T-helper 2 cell treated with Interferon-gamma antibody and Interleukin-4, amounts not matched to agents 5 μg/mL and 100 μg/mL, for 36 hours (primary cell): ENCODE measurements around the gene SLC35A2.

Experiments
- DNase-seq: peaks from one replicate; pipeline ENCODE4 v3.0.0; 2021; ENCODE audit warnings: low spot score
- H3K27ac Mint-ChIP-seq: one replicate; pipeline ENCODE4 v1.8.0; 2021; ENCODE audit warnings: mild to moderate bottlenecking, mixed read lengths
- H3K27me3 Mint-ChIP-seq: one replicate; pipeline ENCODE4 v1.8.0; 2021; ENCODE audit warnings: low read depth, mixed read lengths
- H3K36me3 Mint-ChIP-seq: one replicate; pipeline ENCODE4 v1.8.0; 2021; ENCODE audit warnings: low read depth, mixed read lengths
- H3K4me1 Mint-ChIP-seq: one replicate; pipeline ENCODE4 v1.8.0; 2021; ENCODE audit warnings: low read depth, mixed read lengths
- H3K4me3 Mint-ChIP-seq: one replicate; pipeline ENCODE4 v1.8.0; 2022; ENCODE audit warnings: mild to moderate bottlenecking, moderate library complexity, mixed read lengths
- H3K9me3 Mint-ChIP-seq: one replicate; pipeline ENCODE4 v1.8.0; 2021; ENCODE audit warnings: mixed read lengths

Gene SLC35A2

DNA sequence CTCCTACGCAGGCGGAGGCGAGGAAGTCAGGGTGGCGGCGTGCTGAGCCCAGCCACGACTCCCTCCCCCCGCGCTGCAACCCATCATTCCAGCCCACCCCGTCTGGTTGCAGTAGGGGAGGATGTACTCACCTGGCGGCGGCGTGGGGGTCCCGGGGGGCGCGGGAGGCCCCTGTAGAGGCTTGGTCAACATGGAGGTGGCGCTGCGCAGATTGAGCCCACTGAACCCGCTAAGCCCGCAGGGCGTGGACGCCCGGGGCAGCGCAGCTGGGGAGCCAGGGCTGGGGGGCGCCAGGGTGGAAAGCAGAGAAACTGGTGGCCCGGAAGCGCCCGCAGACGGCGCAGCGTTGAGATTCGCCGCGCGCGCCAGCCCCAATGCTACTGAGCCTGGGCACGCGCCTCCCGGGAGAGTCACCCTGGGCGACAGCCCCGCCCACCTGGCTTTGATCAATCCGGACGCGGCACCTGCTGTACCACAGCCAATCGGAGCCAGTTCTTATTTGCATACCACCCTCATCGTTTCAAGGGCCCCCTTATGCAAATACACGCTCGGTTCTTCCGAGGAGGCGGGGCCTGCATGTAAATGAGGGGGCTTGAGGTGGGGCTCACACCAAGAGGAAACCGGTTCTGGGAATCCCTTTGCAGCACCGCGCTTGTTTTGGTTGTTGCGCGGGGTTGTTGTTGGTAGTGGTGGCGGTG is 7.3 kb upstream of the SLC35A2 start, which contains the start of gene PIM2:
Gene PIM2 (minus strand): TSS at position 382 of the 698 bp plus-strand sequence. CDS start 190 bp downstream, at position 192.
- H3K36me3 Mint-ChIP-seq: peaks cover 57% of the 10 kb centered on the region
- peak within 1 kb of the TSS; percentile 98 for H3K27ac Mint-ChIP-seq
- peaks cover 39% of the 10 kb centered on the region for H3K4me1 Mint-ChIP-seq
- H3K4me3 Mint-ChIP-seq: peak within 1 kb of the TSS; percentile 97
- peak; percentile 90 for DNase-seq
- no peaks in the 10 kb centered on the region for H3K9me3 Mint-ChIP-seq
- peaks cover 3% of the 10 kb centered on the region for H3K27me3 Mint-ChIP-seq

DNA sequence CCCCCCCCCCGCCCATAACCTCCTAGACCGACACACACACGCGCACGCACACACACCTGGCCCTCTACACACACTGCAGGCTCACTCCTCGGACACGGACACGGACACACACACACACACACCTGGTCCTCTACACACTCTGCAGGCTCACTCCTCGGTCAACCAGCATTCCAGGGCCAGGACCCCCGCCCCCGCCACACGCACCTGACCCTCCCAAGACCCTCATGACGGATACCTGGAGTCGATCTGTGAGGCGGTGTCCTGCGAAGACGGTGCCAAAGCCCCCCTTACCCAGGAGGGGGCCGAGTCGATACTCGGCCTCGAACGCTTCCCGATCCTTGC is 6.8 kb upstream of the SLC35A2 start:
- Mint-ChIP-seq H3K36me3 (peaks cover 60% of the 10 kb centered on the region), H3K4me3 (peak overlapping the region; percentile 97), H3K4me1 (peaks cover 41% of the 10 kb centered on the region), H3K27me3 (peaks cover 3% of the 10 kb centered on the region), H3K9me3 (no peaks in the 10 kb centered on the region), H3K27ac (peak overlapping the region; percentile 98)
- DNase-seq: no peak

DNA sequence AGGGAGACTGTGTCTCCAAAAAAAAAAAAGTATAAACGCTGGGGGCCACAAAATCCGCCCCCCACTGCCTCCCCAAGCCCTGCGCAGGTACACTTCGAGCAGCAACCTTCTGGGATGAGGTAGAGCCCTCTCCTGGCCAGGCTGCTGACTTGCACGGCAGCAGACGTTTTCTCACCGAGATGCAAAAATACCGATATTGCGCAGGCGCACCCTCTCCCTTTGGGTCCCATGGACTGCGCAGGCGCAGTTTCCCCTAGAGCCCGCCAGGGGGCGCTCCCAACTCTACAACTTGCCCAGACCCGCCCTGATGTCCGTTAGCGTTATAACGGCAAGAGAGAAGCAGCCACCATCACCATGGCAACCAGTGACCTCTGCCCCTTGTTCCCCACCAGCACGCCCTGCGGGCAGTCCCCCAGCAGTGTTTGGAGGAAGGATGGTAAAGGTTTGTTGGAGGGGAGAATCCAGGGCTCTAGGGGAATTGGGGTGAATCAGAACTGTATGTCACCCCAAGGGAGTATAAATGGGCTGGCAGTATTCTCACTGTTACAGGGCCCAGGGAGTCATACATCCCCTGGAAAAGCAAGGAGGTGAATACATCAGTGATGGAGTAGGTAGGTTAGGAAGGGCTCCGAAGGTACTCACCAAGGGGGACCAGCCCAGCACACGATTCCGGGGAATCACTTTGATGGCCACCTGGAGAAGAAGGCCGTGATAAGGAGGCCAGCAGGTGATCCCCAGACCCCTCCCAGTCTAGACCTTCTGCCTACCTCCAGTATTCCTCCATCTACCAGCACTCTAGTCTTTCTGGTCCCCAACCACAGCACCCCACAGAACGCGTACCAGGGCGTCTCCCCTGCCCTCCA is 5.9 kb upstream of the SLC35A2 start:
- DNase-seq: peak; percentile 87
- Mint-ChIP-seq H3K4me1 (peaks cover 41% of the 10 kb centered on the region), H3K36me3 (peaks cover 63% of the 10 kb centered on the region), H3K4me3 (peak overlapping the region; percentile 97), H3K27ac (peak overlapping the region; percentile 98), H3K27me3 (peaks cover 3% of the 10 kb centered on the region), H3K9me3 (no peaks in the 10 kb centered on the region)

DNA sequence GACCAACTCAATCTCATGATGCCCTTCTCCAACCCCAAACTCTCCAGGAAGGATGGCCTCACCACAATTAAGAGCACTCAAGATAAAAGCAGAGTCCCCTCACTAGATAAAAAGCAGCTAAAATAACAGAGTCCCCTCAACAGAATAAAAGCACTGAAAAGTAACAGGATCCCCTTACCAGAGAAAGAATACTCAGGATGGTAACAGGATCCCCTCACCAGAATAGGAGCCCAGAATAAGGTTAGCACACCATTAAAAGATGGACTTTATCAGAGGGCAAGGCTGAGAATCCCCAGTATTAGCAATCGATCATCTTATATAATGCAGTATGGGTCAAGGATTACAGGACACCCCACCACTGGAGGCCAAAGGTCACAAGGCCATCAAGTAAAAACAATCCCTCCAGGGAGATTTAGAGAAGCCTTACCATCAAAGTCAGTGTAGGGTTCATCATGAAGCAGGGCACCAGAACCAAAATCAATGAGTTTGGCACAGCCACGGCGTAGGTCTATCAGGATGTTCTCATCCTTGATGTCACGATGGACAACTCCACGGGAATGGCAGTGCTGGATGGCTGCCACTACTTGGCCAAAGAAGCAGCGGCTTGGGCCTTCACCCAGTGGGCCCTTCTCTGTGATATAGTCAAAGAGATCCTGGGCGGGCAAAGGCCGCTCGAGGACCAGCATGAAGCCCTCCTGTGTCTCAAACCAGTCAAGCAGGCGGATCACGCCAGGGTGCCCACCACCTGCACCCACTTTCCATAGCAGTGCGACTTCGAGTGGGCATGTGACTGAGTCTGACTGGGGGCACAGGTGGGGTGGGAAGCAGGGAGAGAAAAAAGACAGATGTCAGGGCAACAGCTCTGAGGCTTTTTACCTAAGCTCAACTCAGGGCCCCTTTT is 3.4 kb upstream of the SLC35A2 start:
- peaks cover 3% of the 10 kb centered on the region for H3K27me3 Mint-ChIP-seq
- H3K4me3 Mint-ChIP-seq: peak overlapping the region; percentile 97
- H3K4me1 Mint-ChIP-seq: peaks cover 42% of the 10 kb centered on the region
- no peak for DNase-seq
- H3K9me3 Mint-ChIP-seq: no peaks in the 10 kb centered on the region
- H3K27ac Mint-ChIP-seq: peak overlapping the region; percentile 15
- peaks cover 63% of the 10 kb centered on the region for H3K36me3 Mint-ChIP-seq

DNA sequence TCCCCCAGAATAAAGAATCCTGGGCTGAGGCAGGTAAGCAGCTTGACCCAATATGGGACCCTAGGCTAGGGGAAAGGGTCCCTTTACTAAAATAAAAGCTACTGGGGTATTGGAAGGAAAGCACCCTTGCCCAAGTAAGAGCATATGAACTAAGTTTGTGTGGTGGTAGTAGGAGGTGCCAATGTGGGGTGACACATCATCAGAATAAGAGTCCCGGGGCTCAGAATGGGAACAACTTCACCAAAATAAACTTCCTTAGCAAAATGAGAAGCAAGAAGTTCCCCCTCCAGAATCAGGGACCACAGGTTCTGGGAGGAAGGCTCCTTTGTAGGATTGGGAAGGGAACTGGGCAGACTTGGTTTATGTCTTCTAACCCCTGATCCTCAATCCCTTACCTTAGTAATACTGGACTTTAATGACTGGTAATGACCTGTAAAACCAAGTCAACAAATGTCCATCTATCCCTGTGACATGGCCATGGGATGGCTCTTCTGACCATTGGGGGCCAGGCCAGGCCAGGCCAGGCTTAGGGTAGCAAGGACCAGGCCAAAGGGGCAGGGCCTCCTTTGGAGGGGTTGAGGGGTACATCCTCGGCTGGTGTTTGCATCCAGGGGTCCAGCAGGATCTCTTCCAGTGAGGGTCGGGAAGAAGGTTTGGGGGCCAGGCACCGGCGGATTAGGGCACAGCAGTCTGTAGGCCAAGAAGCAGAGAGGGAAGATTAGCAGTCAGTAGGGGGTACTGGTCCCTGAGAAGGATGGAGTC is 2.3 kb upstream of the SLC35A2 start:
- Mint-ChIP-seq H3K36me3 (peaks cover 61% of the 10 kb centered on the region), H3K4me1 (peaks cover 38% of the 10 kb centered on the region)

DNA sequence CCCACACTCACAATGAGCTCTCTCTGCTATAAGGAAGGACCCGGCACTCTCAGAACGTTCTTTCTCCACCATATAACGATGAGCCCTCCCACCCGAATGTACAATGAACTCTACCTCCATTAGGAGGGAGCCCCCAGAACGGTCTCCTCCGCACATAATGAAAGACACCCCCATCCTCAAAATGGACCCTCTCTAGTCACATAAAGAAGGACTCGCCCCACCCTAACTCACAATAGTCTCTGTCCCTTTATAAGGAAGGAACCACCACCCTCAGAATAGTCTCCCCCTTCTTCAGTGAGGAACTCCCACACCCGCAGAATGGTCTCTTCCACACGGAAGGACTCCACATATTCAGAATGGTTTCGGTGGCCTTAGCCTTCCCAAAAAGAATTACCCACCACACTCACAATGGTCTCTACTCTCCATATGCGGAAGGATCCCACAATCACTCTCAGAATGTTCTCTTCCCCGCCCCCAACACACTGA is 477 bp downstream of the SLC35A2 start:
- Mint-ChIP-seq H3K27ac (peak overlapping the region; percentile 89), H3K4me3 (peak overlapping the region; percentile 92), H3K27me3 (no peaks in the 10 kb centered on the region), H3K4me1 (peaks cover 36% of the 10 kb centered on the region), H3K9me3 (no peaks in the 10 kb centered on the region), H3K36me3 (peaks cover 42% of the 10 kb centered on the region)
- DNase-seq: no peak

More for the DNA sequence above, 2.3 kb upstream of the SLC35A2 start:
- DNase-seq: no peak
- Mint-ChIP-seq H3K9me3 (no peaks in the 10 kb centered on the region), H3K27me3 (peaks cover 3% of the 10 kb centered on the region), H3K4me3 (peak overlapping the region; percentile 97), H3K27ac (peak overlapping the region; percentile 71)

DNA sequence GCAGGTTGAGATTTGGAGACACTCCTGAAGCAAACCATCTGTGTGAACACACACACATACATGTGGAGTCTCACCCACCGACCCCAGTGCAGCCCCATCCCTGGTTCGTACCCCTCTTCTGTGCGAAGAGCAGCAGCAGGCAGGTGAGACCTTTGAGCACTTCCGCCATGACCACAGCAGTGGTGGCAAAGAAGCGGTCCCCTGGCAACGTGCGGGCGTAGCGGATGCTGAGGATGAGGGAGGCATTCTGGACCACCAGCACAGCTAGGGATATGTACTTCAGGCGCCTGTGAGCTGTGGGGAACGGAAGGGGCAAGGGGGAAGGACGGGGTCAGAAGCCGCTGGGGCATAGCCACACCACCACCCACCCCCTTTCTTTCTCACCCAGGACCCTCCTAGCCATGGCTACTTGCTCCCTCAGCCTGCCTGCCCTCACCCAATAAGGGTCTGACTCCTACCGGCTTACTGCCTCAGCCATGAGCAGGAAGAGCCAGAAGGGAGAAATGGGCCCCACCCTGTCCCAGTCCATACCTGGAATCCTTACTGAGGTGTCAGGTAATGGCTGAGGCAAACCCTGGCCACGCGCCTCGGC is 1.6 kb downstream of the SLC35A2 start:
- Mint-ChIP-seq H3K27ac (no peak overlapping the region), H3K27me3 (no peaks in the 10 kb centered on the region), H3K4me3 (no peak overlapping the region), H3K9me3 (no peaks in the 10 kb centered on the region), H3K36me3 (peaks cover 30% of the 10 kb centered on the region), H3K4me1 (peaks cover 31% of the 10 kb centered on the region)
- no peak for DNase-seq

DNA sequence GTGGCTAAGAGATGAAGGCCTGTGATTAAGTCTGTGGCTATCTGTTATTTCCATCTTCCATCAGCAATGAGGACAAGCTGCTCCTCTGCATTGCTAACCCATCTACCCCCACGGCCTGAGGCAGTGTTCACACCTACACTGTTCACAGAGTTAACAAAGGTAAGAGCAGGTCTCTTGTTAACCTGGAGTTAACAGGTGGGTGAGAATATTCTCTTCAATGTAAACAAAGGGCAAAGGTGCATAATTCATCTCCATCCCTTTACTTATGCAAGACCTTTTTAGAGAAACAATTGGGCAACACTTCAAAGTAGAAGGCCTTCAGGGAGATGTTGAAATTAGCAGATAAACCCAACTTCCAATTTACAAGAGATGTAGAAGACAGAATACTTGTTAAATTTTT is 2.8 kb downstream of the SLC35A2 start:
- no peak overlapping the region for H3K27ac Mint-ChIP-seq
- DNase-seq: no peak
- H3K36me3 Mint-ChIP-seq: peaks cover 23% of the 10 kb centered on the region
- peaks cover 21% of the 10 kb centered on the region for H3K4me1 Mint-ChIP-seq
- no peaks in the 10 kb centered on the region for H3K27me3 Mint-ChIP-seq
- H3K4me3 Mint-ChIP-seq: no peak overlapping the region
- H3K9me3 Mint-ChIP-seq: no peaks in the 10 kb centered on the region

DNA sequence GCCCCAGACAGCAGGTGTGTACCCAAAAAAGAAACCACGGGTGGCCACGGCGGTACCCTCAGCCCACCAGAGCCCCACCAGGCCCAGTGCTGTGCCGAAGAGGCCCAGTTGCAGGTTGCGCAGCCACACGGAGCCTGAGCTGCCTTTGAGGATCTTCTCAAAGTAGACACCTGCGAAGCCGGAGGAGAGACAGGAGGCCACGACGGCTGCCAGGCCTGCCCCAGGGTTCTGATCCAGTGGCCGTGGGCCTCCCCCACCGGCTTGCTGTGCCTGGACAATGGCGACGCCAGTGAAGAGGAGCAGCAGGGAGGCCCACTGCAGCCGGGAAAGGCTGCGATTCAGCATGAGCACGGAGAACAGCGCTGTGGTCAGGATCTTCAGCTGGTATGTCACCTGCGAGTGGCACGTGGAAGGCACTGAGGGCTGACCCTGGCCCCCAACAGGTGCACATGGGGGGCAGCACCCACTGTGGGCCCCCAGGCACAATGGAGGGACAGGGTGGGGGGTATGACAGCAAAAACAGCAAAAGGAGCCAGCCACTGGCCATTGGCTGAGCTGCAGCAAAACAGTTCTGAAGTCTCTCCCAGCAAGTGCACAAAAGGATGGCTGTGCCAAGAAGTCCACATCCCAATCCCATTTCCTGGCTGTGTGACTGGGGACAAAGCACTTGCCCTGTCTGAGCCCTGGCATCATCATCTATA is 6.2 kb downstream of the SLC35A2 start:
- Mint-ChIP-seq H3K4me3 (no peak overlapping the region), H3K9me3 (no peaks in the 10 kb centered on the region), H3K27me3 (no peaks in the 10 kb centered on the region), H3K36me3 (peaks cover 17% of the 10 kb centered on the region), H3K27ac (no peak overlapping the region), H3K4me1 (peaks cover under 1% of the 10 kb centered on the region)
- DNase-seq: no peak

DNA sequence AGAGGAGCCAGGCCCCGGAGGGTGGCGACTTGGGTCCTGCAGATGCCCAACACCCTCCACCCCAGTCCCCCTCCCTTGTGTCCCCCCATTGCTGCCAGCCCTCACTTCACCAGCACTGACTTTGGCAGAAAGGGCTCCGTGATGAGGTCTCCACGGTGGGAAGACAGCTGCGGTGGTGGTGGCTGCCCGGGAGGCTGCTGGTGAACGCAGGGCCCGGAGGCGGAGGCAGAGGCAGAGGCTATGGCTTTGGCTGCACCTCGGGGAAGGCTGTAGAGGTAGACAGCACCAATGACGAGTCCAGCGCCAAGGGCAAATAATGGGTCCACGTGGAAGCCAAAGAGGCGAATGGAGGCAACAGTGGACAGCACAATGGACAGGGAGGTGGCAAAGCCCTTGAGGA is 6.8 kb downstream of the SLC35A2 start:
- Mint-ChIP-seq H3K36me3 (peaks cover 17% of the 10 kb centered on the region), H3K4me1 (no peaks in the 10 kb centered on the region), H3K4me3 (no peak overlapping the region), H3K9me3 (no peaks in the 10 kb centered on the region), H3K27me3 (no peaks in the 10 kb centered on the region), H3K27ac (no peak overlapping the region)
- no peak for DNase-seq

DNA sequence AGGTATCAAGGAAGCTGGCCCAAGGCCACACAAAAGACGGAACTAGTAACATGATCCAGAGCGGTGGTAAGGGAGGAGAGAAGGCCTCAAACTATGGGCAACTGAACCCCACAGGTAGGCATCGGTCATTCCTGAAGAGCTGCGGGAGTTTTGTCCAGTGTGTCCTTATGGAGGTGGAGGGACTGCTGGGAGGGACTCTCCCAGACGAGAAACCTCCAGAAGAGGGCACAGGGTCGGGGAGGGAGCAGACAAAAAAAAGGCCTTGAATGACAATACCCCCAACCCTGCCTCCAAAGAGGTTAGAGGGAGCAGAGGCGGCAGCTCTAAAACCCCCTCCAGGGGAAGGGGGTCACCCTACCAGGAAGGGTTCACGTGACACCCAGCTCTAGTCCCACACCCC is 7.3 kb downstream of the SLC35A2 start:
- Mint-ChIP-seq H3K27ac (no peak overlapping the region), H3K4me1 (no peaks in the 10 kb centered on the region), H3K36me3 (peaks cover 17% of the 10 kb centered on the region), H3K9me3 (no peaks in the 10 kb centered on the region), H3K4me3 (no peak overlapping the region), H3K27me3 (no peaks in the 10 kb centered on the region)
- no peak for DNase-seq

DNA sequence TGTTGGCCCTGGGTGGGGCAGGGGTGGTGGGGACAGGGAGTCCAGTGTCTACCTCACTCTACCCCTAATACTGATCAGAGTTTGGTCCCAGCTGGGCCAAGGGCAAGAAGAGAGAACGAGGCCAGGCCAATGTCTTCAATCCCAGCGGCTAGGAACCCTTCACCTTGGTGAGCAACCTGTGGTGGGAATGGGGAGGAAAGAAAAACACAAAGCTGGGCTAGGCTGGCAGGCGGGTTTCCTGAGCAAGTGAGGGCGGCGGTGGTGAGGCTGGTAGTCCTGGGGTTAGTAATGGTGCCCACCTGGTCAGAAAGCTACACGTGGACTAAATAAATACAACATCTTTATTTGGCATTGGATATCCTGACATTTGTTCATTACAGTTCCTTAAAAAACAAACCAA is 8.2 kb downstream of the SLC35A2 start:
- Mint-ChIP-seq H3K9me3 (no peaks in the 10 kb centered on the region), H3K4me3 (no peak overlapping the region), H3K27ac (no peak overlapping the region), H3K27me3 (no peaks in the 10 kb centered on the region), H3K4me1 (no peaks in the 10 kb centered on the region), H3K36me3 (peaks cover 13% of the 10 kb centered on the region)
- DNase-seq: no peak
